ENCODE data around the gene CELF4.

DNA sequence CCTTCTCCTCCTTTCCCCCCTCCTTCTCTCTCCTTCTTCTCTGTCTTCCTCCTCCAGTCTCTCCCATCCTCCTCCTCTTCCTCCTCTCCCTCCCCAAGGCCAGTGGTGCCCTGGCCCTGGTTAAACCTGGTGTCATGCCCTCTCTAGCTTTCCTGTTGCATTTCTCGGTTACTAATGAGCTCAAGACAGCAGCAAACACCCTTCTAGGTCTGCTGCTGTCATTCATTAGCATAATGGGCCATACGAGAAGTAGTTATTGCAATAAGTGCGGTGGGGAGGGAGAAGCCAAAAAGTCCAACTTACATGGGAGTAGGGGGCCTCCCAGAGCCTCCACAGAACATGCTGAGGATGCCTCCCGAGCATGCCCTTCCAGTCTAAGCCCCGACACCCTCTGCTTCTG lies 177.2 kb downstream of the CELF4 start:
- TF ChIP-seq, protein P1, sequence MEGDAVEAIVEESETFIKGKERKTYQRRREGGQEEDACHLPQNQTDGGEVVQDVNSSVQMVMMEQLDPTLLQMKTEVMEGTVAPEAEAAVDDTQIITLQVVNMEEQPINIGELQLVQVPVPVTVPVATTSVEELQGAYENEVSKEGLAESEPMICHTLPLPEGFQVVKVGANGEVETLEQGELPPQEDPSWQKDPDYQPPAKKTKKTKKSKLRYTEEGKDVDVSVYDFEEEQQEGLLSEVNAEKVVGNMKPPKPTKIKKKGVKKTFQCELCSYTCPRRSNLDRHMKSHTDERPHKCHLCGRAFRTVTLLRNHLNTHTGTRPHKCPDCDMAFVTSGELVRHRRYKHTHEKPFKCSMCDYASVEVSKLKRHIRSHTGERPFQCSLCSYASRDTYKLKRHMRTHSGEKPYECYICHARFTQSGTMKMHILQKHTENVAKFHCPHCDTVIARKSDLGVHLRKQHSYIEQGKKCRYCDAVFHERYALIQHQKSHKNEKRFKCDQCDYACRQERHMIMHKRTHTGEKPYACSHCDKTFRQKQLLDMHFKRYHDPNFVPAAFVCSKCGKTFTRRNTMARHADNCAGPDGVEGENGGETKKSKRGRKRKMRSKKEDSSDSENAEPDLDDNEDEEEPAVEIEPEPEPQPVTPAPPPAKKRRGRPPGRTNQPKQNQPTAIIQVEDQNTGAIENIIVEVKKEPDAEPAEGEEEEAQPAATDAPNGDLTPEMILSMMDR (IDR thresholded peaks at IDR 0.05) = no peak
- TF ChIP-seq POLR2AphosphoS5 (IDR thresholded peaks at IDR 0.05) = no peak
- TF ChIP-seq POLR2A (IDR thresholded peaks at IDR 0.05) = no peak

Measured in breast epithelium (tissue), 3 donors.